ENCODE results near the gene SLC45A2.
"Not testable (repeated sequence)": the region's sequence is repeated elsewhere in the genome, so short reads cannot be mapped to it uniquely, and the experiment has no call there.

SLC45A2 gene

GRCh38 chr5:33925278-33925677, 59.2 kb downstream of the SLC45A2 start:
- DNase-seq (ENCODE audit: low read depth, low spot score), result no peak

GRCh38 chr5:33921002-33921401, 63.5 kb downstream of the SLC45A2 start:
- no peak for DNase-seq (ENCODE audit: low read depth, low spot score)

- not testable (repeated sequence) for DNase-seq (ENCODE audit: low read depth, low spot score)
Measured at GRCh38 chr5:33914844-33915243, 69.6 kb downstream of the SLC45A2 start.

GRCh38 chr5:33906248-33906647, 78.2 kb downstream of the SLC45A2 start:
- not testable (repeated sequence) for DNase-seq (ENCODE audit: low read depth, low spot score)

- DNase-seq (ENCODE audit: low read depth, low spot score), result no peak
Measured at GRCh38 chr5:33905381-33905780, 79.1 kb downstream of the SLC45A2 start.

GRCh38 chr5:33903118-33903517, 81.4 kb downstream of the SLC45A2 start:
- no peak for DNase-seq (ENCODE audit: low read depth, low spot score)

- DNase-seq (ENCODE audit: low read depth, low spot score), result no peak
Measured at GRCh38 chr5:33901156-33901555, 83.3 kb downstream of the SLC45A2 start.
